ENCODE data around the gene KHK.

The KHK gene

GRCh38 chr2:27086724-27087593 is at the start of gene KHK:
TSS of gene KHK (plus strand) at chr2:27086772. CDS start at chr2:27087260, 488 bp downstream.
- DNase-seq, result peak; percentile 79

- no peak for DNase-seq
Observed at GRCh38 chr2:27038012-27038411, 48.6 kb upstream of the KHK start.

DNA sequence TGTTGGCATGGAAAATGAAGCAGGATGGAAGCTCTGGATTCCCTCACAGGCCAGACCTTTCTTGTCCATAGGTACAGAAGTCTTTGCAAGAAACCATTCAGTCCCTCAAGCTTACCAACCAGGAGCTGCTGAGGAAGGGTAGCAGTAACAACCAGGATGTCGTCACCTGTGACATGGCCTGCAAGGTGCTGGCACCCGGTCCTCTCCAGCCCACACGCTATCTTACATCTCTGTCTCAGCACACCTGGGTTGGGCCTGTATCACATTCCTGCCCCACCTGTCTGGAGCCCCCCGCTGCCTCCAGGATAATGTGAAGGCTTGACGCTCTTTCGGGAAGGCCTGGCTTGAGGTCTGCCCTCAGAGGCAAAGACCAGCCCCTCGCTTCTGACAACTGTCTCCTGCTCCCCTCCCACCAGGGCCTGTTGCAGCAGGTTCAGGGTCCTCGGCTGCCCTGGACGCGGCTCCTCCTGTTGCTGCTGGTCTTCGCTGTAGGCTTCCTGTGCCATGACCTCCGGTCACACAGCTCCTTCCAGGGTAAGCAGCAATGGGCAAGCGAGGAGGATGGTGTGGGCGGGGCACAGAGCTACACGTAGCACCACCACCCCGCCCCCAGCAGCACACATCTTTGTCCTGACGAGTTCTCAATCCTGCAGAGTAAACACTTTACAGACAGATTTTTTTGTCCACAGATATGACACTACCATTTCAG is 47.8 kb upstream of the KHK start:
- no peak for DNase-seq

- DNase-seq, result no peak
Observed at GRCh38 chr2:27039426-27039825, 47.1 kb upstream of the KHK start.

DNA sequence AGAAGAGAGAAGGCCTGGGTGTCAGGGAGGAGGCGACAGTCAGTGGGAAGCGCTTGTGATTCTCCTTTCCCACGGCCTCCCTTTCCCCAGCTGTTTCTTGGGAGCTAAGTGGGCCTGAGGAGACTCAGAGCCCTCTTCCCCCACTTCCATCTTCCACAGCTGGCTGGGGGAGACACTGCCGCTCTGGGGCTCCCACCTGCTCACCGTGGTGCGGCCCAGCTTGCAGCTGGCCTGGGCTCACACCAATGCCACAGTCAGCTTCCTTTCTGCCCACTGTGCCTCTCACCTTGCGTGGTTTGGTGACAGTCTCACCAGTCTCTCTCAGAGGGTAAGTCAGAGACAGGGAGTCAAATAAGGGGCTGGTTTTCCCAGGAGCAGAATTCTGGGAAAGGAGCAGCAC is 46.7 kb upstream of the KHK start:
- DNase-seq, result no peak

DNA sequence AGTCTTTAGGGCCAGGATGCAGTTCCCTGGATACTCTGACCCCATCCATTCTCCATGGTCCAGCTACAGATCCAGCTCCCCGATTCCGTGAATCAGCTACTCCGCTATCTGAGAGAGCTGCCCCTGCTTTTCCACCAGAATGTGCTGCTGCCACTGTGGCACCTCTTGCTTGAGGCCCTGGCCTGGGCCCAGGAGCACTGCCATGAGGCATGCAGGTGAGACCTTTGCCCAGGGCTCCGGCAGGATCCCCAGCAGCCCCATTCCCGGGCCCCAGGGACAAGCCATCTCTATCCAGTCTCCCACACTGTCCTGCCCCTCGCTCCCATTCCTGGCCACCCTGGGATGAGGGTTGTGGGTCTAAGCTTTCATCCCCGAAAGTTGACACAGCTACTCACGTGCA is 46.3 kb upstream of the KHK start:
- no peak for DNase-seq

DNA sequence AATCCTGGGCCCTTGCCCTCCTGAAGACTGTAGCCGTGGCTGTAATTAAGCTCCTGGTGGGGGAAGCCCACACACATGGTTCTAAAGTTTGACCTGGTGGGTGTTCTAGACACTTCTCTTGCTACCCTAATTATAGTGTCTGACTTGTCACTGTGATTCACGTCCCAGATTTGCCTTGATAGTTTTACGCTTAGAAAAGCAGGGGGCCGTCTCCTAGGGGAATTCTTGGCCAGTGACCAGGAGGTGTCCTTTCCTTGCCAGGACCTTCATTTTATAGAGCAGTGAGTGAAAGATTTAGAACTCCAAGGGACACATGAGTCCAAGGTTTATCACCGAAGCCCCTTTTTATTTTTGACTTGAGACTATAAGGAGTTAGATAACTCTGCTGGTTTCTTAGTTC is 44.8 kb upstream of the KHK start:
- DNase-seq, result no peak

DNA sequence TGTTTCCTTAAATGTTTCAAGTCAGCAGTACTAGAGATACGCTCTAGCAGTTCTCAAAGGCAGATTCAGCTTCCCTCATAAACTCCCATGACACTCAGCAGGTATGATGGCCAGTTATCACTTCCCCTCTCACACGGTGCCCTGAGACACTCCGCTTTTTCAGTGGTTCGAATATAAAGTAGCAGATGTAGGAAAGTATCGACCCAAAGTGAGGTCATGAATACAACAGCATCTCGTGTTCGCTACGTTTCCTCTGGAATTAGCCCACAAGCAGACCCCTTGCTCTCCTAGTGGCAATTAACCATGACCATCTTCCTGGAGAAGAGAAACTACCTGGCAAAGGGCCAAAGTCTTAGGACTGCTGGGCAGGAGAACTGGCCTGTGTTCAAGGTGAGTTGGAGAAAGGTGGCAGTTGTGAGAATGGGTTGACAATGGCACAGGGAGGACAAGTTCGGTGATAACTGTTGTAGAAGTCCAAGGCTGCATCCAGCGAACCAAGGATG is 44.4 kb upstream of the KHK start:
- DNase-seq, result no peak

DNA sequence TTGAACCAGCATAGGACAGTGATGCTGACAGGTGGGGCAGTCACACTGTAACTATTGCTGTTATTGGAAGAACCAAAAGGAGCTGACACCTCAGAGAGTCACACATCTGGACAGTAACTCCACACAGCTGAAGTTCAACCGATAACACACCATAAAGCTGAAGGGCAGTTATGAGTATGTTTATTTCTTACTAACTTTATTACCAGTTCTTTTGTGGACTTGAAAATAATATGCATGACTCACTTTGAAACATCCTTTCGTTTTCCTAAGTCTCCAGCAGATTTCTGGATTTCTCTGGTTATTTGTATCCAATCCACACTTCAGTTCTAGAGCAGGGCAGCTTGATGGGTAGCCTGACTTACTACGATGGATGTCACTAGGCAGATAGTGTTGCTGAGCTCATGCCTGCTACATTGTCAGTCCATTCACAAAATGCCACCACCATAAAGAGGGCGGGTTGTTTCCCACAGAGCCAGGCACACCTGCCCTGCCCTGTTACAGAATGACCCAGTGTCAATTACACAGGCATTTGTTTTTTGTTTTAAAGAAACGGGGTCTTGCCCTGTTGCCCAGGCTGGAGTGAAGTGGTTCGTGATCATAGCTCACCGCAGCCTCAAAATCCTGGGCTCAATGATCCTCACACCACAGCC is 43.5 kb upstream of the KHK start:
- no peak for DNase-seq

- DNase-seq, result no peak
Observed at GRCh38 chr2:27049422-27050280, 36.9 kb upstream of the KHK start.

DNA sequence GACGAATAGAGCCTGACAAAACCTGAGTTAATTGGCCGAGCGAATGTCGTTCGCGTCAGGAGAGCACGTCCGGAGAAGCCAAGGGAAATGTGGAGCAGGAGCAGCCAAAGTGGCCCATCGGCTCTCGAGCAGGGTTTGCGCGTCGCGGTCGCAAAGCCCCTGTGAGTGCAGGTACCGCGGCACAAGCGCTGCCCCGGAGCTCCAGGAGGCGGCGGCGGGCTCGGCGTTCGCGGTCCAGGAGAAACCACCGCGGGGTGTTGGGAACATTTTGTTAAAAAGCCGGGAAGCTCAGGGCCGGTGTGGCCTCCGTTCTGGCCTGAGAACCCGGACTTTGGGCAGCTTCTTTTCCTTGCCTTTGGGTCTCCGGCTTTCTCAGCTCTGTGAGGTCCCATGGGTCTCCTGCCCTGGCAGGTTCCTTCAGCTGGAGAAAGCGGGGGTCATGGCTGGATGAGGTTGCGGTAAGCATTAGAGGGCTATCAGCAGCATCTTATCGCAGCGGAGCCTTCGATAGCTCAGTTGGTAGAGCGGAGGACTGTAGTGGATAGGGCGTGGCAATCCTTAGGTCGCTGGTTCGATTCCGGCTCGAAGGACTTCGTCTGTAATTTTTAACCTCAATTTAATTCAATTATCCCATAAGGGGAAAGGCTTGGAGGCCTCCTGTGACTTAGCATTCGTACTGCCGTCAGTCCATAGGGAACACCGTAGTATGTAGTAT is 36.1 kb upstream of the KHK start:
- peak; percentile 98 for DNase-seq

GRCh38 chr2:27050996-27051901 is 35.3 kb upstream of the KHK start, which contains the start of gene AGBL5:
TSS of gene AGBL5 (plus strand) at chr2:27051668. CDS start at chr2:27052959, 1,291 bp downstream.
- peak; percentile 98 for DNase-seq

- DNase-seq, result no peak
Observed at GRCh38 chr2:27051902-27052645, 34.5 kb upstream of the KHK start.

GRCh38 chr2:27053321-27053720 is 33.3 kb upstream of the KHK start:
- no peak for DNase-seq

DNA sequence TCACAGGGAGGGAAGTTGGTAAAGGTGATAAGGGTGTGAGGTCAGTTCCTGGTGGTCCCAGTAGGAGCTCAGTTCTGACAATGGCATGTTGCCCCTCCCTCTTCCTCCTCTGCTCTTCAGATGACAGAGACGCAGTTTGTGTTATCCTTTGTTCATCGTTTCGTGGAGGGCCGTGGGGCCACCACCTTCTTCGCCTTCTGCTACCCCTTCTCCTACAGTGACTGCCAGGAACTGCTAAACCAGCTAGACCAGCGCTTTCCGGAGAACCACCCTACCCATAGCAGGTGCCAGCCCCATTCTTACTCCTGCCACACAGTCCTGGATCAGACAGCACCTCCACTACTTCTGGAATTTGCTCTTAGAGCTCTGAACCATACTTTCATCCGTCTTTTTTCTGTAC is 32.8 kb upstream of the KHK start:
- DNase-seq, result no peak

- DNase-seq, result no peak
Observed at GRCh38 chr2:27054721-27055120, 31.9 kb upstream of the KHK start.

DNA sequence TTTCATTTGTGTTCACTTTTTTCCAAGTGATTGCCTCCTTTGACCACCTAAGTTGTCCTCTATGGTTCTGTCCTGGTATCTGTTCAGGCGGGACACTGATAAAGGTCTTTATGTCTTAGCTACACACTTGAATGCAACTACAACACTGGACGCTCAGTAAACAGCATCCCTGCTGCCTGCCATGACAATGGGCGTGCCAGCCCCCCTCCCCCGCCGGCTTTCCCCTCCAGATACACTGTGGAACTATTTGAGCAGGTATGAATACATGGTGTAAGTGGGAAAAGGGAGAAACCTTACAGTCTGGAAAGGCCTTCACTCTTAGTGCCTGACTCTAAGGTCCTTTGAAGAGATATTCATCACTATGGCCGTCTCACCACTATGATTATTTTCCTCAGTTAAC is 29.4 kb upstream of the KHK start:
- DNase-seq, result no peak

- no peak for DNase-seq
Observed at GRCh38 chr2:27058210-27058609, 28.4 kb upstream of the KHK start.

- no peak for DNase-seq
Observed at GRCh38 chr2:27059141-27059820, 27.3 kb upstream of the KHK start.
